Pancreas (tissue), 10 donors: ENCODE data around the gene COPZ1. TPM values are rescaled to one million over a fixed set of nuclear protein-coding genes. Genes with fewer than 3 reads are reported as not detected.

Experiments
- ATAC-seq, 4 donors: fragments of 200-7000 bp; cut with Tn5 transposase; one replicate each; pipeline versions ENCODE4 v1.8.0 to v1.9.1; 2020; ENCODE audit warnings: mild to moderate bottlenecking in 4 of 4, moderate library complexity in 4 of 4
- DNase-seq, 6 donors: peaks; one replicate each; pipeline ENCODE4 v3.0.0-alpha.2; 2020
- FAIRE-seq: peaks from 2 replicates; lab custom pipeline; 2012; peaks lifted over from hg19 to GRCh38; lab: Jason Lieb, UNC
- H3K27ac ChIP-seq, 4 donors: fragments of 200-600 bp; sonication (generic); 1 replicate in 3 of 4; 2 replicates in 1 of 4; pipeline versions ENCODE4 v1.5.0 to v1.8.0; 2020
- H3K27me3 ChIP-seq, 4 donors: fragments of 200-600 bp; one replicate each; pipeline ENCODE4 v1.8.0; 2021
- H3K36me3 ChIP-seq, 3 donors: fragments of 200-600 bp; sonication (generic) in 1 of 3; one replicate each; pipeline versions ENCODE4 v1.5.0 to v1.8.0; 2020 to 2021
- H3K4me1 ChIP-seq, 3 donors: fragments of 200-600 bp; one replicate each; pipeline ENCODE4 v1.8.0; 2021
- H3K4me3 ChIP-seq, 4 donors: fragments of 200-600 bp; sonication (generic) in 2 of 4; one replicate each; pipeline versions ENCODE4 v1.5.0 to v1.8.0; 2020 to 2021
- H3K9me3 ChIP-seq, 4 donors: fragments of 200-600 bp; one replicate each; pipeline ENCODE4 v1.8.0; 2021
- CTCF ChIP-seq, 4 donors: fragments of 200-600 bp; sonication (generic) in 3 of 4; IDR thresholded peaks; one replicate each; pipeline versions ENCODE4 v1.5.0 to v1.8.0; 2021; ENCODE audit warnings: antibody characterized with exemption in 4 of 4
- WGBS, 2 donors: extraction: QIAGEN DNeasy Blood & Tissue Kit; methylation state at CpG; one replicate each; pipeline ENCODE4 v1.1.7; 2013; 5-methylcytosine and 5-hydroxymethylcytosine counted together
- intact Hi-C, 3 donors: fragments of 100-400 bp; cut with DNase I; formaldehyde crosslinking; loops; one replicate each; pipeline versions ENCODE4 v1.11.1 to v1.14.2; 2022
- polyA plus RNA-seq, 2 donors: library from polyadenylated mRNA; stranded (reverse); fragments of 200-250 nt; gene quantifications; one replicate each; pipeline ENCODE4 v1.2.3, GENCODE V29; 2013
- total RNA-seq, 6 donors: library from RNA; stranded (reverse); fragmentation: NEBNext Ultra II Directional in 4 of 6; extraction: Animal tissue kit (Norgen Biotek cat#: 25700) in 4 of 6; gene quantifications; one replicate each; pipeline versions ENCODE4 v1.2.1 to v1.2.4, GENCODE V29; 2021 to 2023
- donor health status: healthy with polysubstance abuse.
- donor health status: DM: no; HTN: no; CAD: no; lungs with moderate emphysema.
- donor health status: DM: no; HTN: no; CAD: no.
- donor health status: control.
- donor health status: control.
- donor health status: Bipolar disorder and iron deficiency.
- donor health status: DM: yes; HTN: yes; CAD: no.
- donor health status: DM: no; HTN: no; CAD: no.
- donor health status: DM: no; HTN: no; CAD: no.
- donor health status: DM: yes; HTN: yes; CAD: no.

Gene COPZ1
- total and polyA plus RNA-seq, 8 donors, result 44.6 to 115 (median 106) TPM

GRCh38 chr12:54341378-54342300, 16.7 kb downstream of the COPZ1 start:
- WGBS, 2 donors, result 61 to 67% methylated on average over 9 of the region's 9 CpGs
- TF ChIP-seq CTCF (IDR thresholded peaks at IDR 0.05), result no peak
- no peaks in the 10 kb centered on the region for H3K9me3 ChIP-seq
- no peaks in the 10 kb centered on the region for H3K27me3 ChIP-seq
- no peak for ATAC-seq
- no peak overlapping the region for H3K4me3 ChIP-seq
- H3K4me1 ChIP-seq, result peaks cover 11 to 21% (median 15%) of the 10 kb centered on the region in 3 donors
- no peak for FAIRE-seq
- intact Hi-C loops, result no loop called here
- H3K36me3 ChIP-seq, result peaks cover 3 to 56% (median 32%) of the 10 kb centered on the region in 3 donors
- no peak overlapping the region for H3K27ac ChIP-seq
- no peak for DNase-seq

GRCh38 chr12:54349036-54349435, 24.1 kb downstream of the COPZ1 start:
- FAIRE-seq (no peak), DNase-seq (no peak), ATAC-seq (no peak)
- Histone ChIP-seq H3K27me3 (no peaks in the 10 kb centered on the region), H3K9me3 (no peaks in the 10 kb centered on the region), H3K4me3 (no peak overlapping the region), H3K27ac (no peak overlapping the region), H3K4me1 (peaks cover 11 to 18% (median 11%) of the 10 kb centered on the region in 3 donors), H3K36me3 (peaks cover 3 to 66% (median 38%) of the 10 kb centered on the region in 3 donors)
- TF ChIP-seq CTCF (IDR thresholded peaks at IDR 0.05), result no peak
- intact Hi-C loops, result no loop called here
- 84 to 90% methylated on average over 4 of the region's 4 CpGs for WGBS, 2 donors

GRCh38 chr12:54349679-54350078, 24.7 kb downstream of the COPZ1 start:
- TF ChIP-seq CTCF (IDR thresholded peaks at IDR 0.05), result no peak
- H3K36me3 ChIP-seq, result peaks cover 3 to 59% (median 31%) of the 10 kb centered on the region in 3 donors
- FAIRE-seq (no peak), ATAC-seq (no peak), DNase-seq (no peak)
- intact Hi-C loops, result loop anchor here in 1 of 3 donors (10.0 kb wide), 1 partner anchor 45 kb away; the partner anchor contains the start of gene NFE2
- no peak overlapping the region for H3K4me3 ChIP-seq
- H3K9me3 ChIP-seq, result no peaks in the 10 kb centered on the region
- H3K27ac ChIP-seq, result no peak overlapping the region
- H3K27me3 ChIP-seq, result no peaks in the 10 kb centered on the region
- H3K4me1 ChIP-seq, result peaks cover 11 to 20% (median 11%) of the 10 kb centered on the region in 3 donors

GRCh38 chr12:54350743-54351142, 25.8 kb downstream of the COPZ1 start:
- no peak for TF ChIP-seq CTCF (IDR thresholded peaks at IDR 0.05)
- no peak for FAIRE-seq
- Histone ChIP-seq H3K4me3 (no peak overlapping the region), H3K4me1 (peaks cover 11 to 20% (median 15%) of the 10 kb centered on the region in 3 donors), H3K36me3 (peaks cover 0 to 48% (median 26%) of the 10 kb centered on the region in 3 donors), H3K27me3 (no peaks in the 10 kb centered on the region), H3K27ac (no peak overlapping the region), H3K9me3 (no peaks in the 10 kb centered on the region)
- WGBS, 2 donors, result 73% methylated on average over 3 of the region's 3 CpGs
- ATAC-seq, result no peak
- no peak for DNase-seq
- intact Hi-C loops, result loop anchor here in 1 of 3 donors (10.0 kb wide), 1 partner anchor 46 kb away; the partner anchor contains the start of gene NFE2
